Uterus (tissue), 2 donors: ENCODE measurements around the gene PRSS56.

Source experiments
- POLR2A ChIP-seq, 2 donors: fragments of 450-650 bp; IDR thresholded peaks; one replicate each; pipeline ENCODE4 v1.6.1; 2016; ENCODE audit warnings: antibody characterized with exemption in 2 of 2, mild to moderate bottlenecking in 1 of 2, moderate library complexity in 1 of 2
- TF ChIP-seq, protein P1 (sequence below), 4 experiments: fragments of 200-600 bp in 2 of 4; fragments of 450-650 bp in 2 of 4; sonication (generic) in 2 of 4; IDR thresholded peaks; one replicate each; pipeline ENCODE4 v1.5.1; 2016 to 2019; ENCODE audit warnings: antibody characterized with exemption in 4 of 4, mild to moderate bottlenecking in 2 of 4, moderate library complexity in 1 of 4

DNA sequence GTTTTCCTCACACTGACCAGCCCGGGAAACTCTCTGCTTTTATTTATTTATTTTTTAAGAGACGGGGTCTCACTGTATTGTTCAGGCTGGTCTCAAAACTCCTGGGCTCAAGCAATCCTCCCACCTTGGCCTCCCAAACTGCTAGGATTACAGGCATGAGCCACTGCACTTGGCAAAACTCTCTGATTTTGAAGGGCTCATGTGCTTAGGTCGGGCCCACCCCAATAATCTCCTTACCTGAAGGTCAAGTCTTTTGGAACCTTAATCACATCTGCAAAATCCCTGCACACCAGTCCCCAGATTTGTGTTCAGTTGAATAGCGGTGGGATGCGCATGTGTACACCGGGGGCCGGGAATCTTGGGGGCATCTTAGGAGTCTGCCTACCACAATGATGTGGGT lies 24.9 kb upstream of the PRSS56 start:
- TF ChIP-seq, protein P1, sequence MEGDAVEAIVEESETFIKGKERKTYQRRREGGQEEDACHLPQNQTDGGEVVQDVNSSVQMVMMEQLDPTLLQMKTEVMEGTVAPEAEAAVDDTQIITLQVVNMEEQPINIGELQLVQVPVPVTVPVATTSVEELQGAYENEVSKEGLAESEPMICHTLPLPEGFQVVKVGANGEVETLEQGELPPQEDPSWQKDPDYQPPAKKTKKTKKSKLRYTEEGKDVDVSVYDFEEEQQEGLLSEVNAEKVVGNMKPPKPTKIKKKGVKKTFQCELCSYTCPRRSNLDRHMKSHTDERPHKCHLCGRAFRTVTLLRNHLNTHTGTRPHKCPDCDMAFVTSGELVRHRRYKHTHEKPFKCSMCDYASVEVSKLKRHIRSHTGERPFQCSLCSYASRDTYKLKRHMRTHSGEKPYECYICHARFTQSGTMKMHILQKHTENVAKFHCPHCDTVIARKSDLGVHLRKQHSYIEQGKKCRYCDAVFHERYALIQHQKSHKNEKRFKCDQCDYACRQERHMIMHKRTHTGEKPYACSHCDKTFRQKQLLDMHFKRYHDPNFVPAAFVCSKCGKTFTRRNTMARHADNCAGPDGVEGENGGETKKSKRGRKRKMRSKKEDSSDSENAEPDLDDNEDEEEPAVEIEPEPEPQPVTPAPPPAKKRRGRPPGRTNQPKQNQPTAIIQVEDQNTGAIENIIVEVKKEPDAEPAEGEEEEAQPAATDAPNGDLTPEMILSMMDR (IDR thresholded peaks at IDR 0.05) = no peak
- no peak for TF ChIP-seq POLR2A (IDR thresholded peaks at IDR 0.05)
